ENCODE data around the gene HNRNPUL2. TPM values are rescaled to one million over a fixed set of nuclear protein-coding genes. Genes with fewer than 3 reads are reported as not detected.
"Not testable (repeated sequence)": the region's sequence is repeated elsewhere in the genome, so short reads cannot be mapped to it uniquely, and the experiment has no call there.

Gene HNRNPUL2
- total RNA-seq, 1 donor, result 13.3 TPM

DNA sequence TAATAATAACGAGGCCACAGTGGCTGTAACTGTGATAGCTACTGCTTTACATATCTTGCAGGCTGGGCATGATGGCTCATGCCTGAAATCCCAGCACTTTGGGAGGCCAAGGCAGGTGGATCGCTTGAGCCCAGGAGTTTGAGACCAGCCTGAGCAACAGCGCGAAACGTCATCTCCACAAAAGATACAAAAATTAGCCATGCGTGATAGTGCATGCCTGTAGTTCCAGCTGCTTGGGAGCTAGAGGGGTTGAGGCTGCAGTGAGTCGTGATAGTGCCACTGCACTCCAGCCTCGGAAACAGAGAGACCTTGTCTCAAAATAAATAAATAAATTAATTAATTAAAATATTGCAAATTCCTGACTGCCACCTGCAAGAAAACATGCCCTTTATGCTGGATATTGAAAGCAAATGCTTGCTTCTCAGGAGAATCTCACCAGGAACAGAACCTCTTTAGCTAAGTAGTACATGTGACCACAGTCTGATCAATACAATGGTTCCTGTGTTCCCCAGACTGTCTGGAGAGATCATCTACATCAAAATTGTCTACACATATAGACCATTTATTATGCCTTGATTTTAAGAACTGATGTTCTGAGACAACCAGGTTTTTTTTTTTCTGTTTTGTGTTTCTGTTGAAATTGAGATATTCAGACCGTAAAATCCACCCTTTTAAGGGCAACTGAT is 20.4 kb upstream of the HNRNPUL2 start:
- H3K4me1 ChIP-seq (ENCODE audit: insufficient read depth, low read length), result peaks cover 11% of the 10 kb centered on the region
- no peaks in the 10 kb centered on the region for H3K9me3 ChIP-seq (ENCODE audit: low read depth, low read length)
- H3K27me3 ChIP-seq (ENCODE audit: insufficient read depth, low read length), result no peaks in the 10 kb centered on the region
- H3K4me3 ChIP-seq (ENCODE audit: low read length), result no peak overlapping the region

DNA sequence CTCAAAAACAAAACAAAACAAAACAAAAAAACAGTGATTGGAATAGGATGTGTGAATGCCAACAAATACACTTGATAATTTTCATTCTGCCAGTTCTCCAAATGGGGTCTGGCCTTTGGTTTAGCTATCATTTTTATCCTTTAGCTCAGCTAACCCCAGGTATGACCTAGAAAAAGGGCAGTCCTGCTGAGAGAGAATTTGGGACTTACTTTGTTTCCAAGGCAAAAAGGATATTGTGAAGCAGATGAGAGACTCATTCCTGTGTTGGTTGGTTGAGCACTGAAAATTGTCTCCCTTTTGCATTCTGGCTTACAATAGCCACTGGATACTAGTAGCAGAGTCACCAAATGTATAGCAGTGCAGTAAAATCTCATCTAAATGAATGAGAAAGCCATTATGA is 9.9 kb upstream of the HNRNPUL2 start:
- Histone ChIP-seq H3K9me3 (ENCODE audit: low read depth, low read length) (no peaks in the 10 kb centered on the region), H3K27me3 (ENCODE audit: insufficient read depth, low read length) (no peaks in the 10 kb centered on the region), H3K4me1 (ENCODE audit: insufficient read depth, low read length) (peaks cover 5% of the 10 kb centered on the region), H3K4me3 (ENCODE audit: low read length) (no peak overlapping the region)

DNA sequence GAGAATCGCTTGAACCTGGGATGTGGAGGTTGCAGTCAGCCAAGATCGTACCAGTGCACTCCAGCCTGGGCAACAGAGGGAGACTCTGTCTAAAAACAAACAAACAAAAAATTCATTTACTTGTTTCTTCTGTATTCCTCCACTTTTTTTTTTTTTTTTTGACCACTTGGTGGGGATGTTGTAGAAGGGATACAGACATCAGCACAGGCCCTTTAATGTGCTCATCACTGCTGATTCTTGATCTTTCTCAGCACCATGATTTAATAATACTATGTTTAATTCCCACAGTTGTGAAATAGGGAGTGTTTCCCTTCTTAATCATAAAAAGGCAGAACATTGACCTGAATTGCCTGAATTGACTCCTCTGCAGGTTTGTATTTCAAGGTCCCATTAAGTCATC is 5.6 kb upstream of the HNRNPUL2 start:
- no peaks in the 10 kb centered on the region for H3K27me3 ChIP-seq (ENCODE audit: insufficient read depth, low read length)
- peaks cover 21% of the 10 kb centered on the region for H3K4me1 ChIP-seq (ENCODE audit: insufficient read depth, low read length)
- H3K9me3 ChIP-seq (ENCODE audit: low read depth, low read length), result no peaks in the 10 kb centered on the region
- no peak overlapping the region for H3K4me3 ChIP-seq (ENCODE audit: low read length)

DNA sequence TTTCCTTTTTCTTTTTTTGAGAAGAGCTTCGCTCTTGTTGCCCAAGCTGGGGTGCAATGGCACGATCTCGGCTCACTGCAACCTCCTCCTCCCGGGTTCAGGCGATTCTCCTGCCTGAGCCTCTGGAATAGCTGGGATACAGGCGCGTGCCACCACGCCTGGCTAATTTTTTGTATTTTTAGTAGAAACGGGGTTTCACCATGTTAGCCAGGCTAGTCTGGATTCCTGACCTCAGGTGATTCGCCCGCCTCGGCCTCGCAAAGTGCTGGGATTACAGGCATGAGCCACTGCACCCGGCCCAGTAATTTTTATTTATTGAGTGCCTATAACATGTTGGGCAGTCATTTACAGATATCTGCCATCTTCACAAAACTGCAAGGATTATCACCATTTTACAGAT is 2.8 kb upstream of the HNRNPUL2 start:
- H3K9me3 ChIP-seq (ENCODE audit: low read depth, low read length); H3K4me3 ChIP-seq (ENCODE audit: low read length); H3K27me3 ChIP-seq (ENCODE audit: insufficient read depth, low read length): not testable (repeated sequence)
- H3K4me1 ChIP-seq (ENCODE audit: insufficient read depth, low read length), result peaks cover 35% of the 10 kb centered on the region

DNA sequence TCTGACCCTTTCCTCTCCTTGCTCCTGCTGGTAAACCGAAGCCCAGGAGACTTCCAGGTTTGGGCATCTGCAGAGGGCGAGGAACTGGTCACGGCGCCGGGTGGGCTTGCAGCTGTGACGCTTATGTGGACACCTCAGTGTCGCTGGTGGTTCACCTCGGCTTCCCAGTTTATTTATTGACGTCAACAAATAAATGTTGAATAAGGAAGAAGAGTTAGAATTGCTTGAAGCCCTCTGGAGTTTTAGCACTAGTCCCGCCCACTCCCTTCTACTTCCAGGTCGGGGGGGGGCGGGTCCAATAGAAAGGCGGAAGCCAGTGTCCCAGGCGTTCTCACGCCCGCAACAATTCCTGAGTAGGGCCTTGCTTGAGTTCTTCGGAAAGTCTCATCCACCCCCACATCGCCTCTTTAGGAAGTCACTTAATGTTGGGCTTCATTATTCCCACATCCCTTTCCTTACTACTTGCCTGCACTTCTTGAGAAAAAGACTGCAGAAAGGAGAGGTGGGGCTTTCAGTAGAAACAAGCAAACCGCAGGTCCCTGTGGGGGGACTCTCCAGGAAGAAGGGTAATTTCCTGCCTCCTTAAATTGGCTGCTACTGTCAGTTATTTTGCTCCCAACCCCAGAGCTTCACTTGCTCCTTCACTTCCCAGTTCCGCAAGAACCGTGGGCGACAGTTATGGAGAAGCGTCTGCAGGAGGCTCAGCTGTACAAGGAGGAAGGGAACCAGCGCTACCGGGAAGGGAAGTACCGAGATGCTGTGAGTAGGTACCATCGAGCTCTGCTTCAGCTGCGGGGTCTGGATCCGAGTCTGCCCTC is 1.1 kb upstream of the HNRNPUL2 start, which contains the start of gene TTC9C:
Gene TTC9C (plus strand): TSS at position 316 of the 818 bp plus-strand sequence. CDS start 363 bp downstream, at position 679.
- H3K27me3 ChIP-seq (ENCODE audit: insufficient read depth, low read length), result no peaks in the 10 kb centered on the region
- H3K4me1 ChIP-seq (ENCODE audit: insufficient read depth, low read length), result peaks cover 51% of the 10 kb centered on the region
- peak within 1 kb of the TSS; percentile 99 for H3K4me3 ChIP-seq (ENCODE audit: low read length)
- H3K9me3 ChIP-seq (ENCODE audit: low read depth, low read length), result no peaks in the 10 kb centered on the region

DNA sequence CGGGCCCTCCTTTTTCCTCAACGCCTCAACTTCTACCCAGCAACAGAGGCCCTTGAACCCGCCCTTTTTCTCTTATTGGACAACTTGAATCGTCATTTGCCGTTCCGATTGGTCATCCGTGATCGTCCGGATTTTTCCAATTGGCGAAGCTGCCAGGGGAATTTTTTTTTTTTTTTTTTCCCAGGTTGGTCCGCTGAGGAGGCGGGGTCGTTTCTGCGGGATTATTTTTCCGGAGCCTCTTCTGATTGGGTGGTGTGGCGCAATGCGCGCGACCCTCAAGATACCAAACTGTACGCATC is 564 bp upstream of the HNRNPUL2 start:
- Histone ChIP-seq H3K4me3 (ENCODE audit: low read length) (peak overlapping the region; percentile 99), H3K4me1 (ENCODE audit: insufficient read depth, low read length) (peaks cover 53% of the 10 kb centered on the region), H3K27me3 (ENCODE audit: insufficient read depth, low read length) (no peaks in the 10 kb centered on the region), H3K9me3 (ENCODE audit: low read depth, low read length) (no peaks in the 10 kb centered on the region)

DNA sequence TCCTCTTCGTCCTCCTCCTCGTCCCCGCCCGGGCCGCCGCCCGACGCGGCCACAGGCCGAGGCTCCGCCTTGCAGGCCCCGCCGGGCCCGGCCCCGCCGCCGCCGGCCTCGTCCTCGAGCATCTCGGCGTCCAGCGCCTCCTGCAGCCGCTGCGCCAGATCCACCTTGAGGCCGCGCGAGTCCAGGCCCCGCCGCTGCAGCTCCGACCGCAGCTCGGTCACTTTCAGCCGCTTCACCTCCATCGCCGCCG is 417 bp downstream of the HNRNPUL2 start:
- no peaks in the 10 kb centered on the region for H3K9me3 ChIP-seq (ENCODE audit: low read depth, low read length)
- H3K4me3 ChIP-seq (ENCODE audit: low read length), result peak overlapping the region; percentile 99
- peaks cover 48% of the 10 kb centered on the region for H3K4me1 ChIP-seq (ENCODE audit: insufficient read depth, low read length)
- no peaks in the 10 kb centered on the region for H3K27me3 ChIP-seq (ENCODE audit: insufficient read depth, low read length)

DNA sequence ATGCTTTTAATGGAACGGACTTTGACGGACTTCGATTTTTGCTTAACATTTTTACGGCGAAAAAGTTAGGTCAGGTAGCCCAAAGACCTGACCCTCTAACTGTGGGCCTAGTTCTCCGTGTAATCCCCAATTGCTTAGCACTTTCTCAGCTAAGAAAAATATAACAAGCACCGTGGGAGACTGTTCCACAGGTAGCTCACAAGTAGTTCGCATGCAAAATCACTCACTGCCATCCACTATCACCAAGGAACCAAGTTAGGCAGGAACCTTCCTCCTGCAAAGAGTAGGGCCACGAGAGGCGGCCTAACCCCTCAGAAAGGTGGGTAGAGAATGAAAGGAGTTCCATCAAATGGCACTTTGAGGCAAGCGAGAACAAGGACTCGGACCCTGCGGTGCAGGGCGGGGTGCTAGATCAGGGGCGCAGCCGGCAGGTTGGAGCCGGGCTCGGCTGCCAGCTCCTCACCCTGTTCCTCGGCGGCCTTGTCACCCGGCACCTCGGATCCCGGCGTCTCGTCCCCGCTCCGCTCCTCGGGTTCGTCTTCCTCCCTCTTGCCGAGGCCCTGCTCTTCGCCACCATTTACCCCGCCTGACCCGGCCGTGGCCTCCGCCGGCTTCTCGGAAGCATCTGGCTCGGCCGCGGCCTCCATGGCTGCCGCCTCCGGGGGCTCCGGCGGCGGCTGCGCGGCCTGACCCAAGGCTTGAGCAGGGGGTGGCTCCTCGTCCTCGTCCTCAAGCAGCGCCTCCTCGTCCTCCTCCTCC is 922 bp downstream of the HNRNPUL2 start:
- no peaks in the 10 kb centered on the region for H3K27me3 ChIP-seq (ENCODE audit: insufficient read depth, low read length)
- H3K4me1 ChIP-seq (ENCODE audit: insufficient read depth, low read length), result peaks cover 48% of the 10 kb centered on the region
- H3K4me3 ChIP-seq (ENCODE audit: low read length), result peak overlapping the region; percentile 99
- H3K9me3 ChIP-seq (ENCODE audit: low read depth, low read length), result no peaks in the 10 kb centered on the region

DNA sequence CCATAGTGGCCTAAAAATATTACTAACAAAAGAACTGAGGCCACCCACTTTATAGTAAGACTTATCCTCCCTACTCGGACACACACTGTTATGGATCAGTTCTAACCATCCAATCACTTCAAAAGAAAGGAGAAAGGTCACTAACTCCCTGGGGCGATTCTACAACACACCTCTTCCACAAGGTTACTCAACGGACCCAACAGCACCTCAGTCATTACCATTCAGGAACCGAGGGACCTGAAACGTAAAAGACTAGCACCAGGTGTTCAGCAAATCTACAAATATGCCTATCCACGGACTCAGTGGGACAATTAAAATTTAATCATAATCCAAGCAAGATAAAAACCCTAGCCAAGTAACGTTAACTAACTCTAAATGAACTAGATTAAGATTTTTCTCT is 1.6 kb downstream of the HNRNPUL2 start:
- H3K27me3 ChIP-seq (ENCODE audit: insufficient read depth, low read length), result no peaks in the 10 kb centered on the region
- peaks cover 48% of the 10 kb centered on the region for H3K4me1 ChIP-seq (ENCODE audit: insufficient read depth, low read length)
- H3K9me3 ChIP-seq (ENCODE audit: low read depth, low read length), result no peaks in the 10 kb centered on the region
- H3K4me3 ChIP-seq (ENCODE audit: low read length), result peak overlapping the region; percentile 99

DNA sequence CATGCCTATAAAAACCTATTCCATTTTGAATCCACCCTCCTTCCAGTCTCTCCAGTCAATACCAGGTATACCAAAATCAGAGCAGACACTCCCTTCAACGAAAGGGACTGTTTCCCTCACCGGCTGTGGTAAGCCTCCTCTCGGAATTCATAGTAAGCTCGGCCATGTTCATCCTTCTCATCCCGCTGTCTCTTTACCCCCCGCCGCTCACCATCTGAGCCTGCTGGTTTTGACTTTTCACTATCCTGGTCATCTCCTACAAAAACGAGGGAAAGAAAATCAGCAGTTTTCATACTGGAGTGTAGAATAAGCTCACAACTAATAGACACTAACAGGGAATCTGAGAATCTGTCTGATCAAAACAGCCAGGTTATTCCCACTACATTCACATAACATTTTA is 3.1 kb downstream of the HNRNPUL2 start:
- Histone ChIP-seq H3K4me1 (ENCODE audit: insufficient read depth, low read length) (peaks cover 33% of the 10 kb centered on the region), H3K4me3 (ENCODE audit: low read length) (no peak overlapping the region), H3K27me3 (ENCODE audit: insufficient read depth, low read length) (no peaks in the 10 kb centered on the region), H3K9me3 (ENCODE audit: low read depth, low read length) (no peaks in the 10 kb centered on the region)

DNA sequence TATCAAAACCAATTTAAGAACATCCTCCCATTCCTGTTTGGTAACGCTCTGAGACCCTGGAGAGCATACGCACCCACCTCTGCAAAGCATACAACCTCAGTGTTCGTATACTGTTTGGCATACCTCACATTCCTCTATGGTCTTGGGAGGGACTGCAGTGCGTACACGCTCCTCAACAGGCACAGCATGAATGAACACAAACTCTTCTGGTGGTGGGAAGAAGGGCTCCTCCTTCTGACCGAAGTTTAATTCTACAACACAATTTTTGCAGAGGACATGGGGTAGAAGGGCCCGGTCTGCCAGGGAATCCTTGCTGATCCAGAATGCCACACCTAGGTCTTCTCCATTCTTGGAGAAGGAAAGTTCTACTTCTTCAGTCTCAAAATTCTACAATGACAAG is 5.3 kb downstream of the HNRNPUL2 start:
- Histone ChIP-seq H3K4me1 (ENCODE audit: insufficient read depth, low read length) (peaks cover 32% of the 10 kb centered on the region), H3K9me3 (ENCODE audit: low read depth, low read length) (no peaks in the 10 kb centered on the region), H3K27me3 (ENCODE audit: insufficient read depth, low read length) (no peaks in the 10 kb centered on the region)

DNA sequence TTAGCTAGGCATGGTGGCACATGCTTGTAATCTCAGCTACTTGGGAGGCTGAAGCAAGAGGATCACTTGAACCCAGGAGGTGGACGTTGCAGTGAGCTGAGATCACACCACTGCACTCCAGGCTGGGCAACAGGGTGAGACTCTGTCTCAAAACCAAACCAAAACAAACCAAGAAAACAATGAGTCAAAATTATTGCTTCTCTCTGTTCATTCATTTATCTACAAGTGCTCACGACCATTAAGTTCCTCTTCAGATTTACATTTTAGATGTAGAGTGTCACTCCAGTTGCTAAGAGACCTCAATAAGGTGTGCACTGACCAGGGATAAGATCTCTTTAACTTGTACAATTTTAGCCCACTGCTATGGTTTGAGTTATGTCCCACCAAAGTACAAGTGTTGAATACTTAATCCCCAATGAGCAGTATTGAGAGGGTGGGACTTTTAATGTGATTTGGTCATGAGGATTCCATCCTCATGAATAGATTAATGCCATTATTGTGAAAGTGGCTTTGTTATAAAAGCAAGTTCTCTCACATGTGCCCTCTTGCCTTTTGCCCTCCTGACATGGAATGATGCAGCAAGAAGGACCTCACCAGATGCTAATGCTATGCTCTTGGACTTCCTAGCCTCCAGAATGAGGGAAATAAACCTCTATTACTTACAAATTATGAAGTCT is 7.8 kb downstream of the HNRNPUL2 start:
- Histone ChIP-seq H3K27me3 (ENCODE audit: insufficient read depth, low read length) (no peaks in the 10 kb centered on the region), H3K9me3 (ENCODE audit: low read depth, low read length) (no peaks in the 10 kb centered on the region), H3K4me3 (ENCODE audit: low read length) (no peak overlapping the region), H3K4me1 (ENCODE audit: insufficient read depth, low read length) (peaks cover 12% of the 10 kb centered on the region)

More for the DNA sequence above, 5.3 kb downstream of the HNRNPUL2 start:
- no peak overlapping the region for H3K4me3 ChIP-seq (ENCODE audit: low read length)

DNA sequence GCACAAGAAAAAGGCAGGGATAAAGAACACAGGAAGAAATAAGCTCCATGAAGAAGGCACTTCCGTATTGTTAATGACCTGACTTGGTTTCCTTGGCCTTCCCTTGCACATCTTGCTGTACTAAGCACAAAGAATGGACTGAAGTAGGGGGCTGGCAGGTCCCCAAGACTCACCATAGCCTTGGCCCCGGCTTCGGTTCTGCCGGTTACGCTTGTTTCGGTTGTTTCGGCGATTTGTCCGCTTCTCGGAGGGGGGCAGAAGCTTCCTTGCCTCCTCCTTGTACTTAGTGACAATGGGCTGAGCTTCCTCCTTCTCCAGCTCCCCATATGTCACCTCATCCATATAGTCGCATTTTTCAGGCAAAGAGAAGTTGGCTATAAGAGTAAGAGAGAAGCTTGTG is 10.4 kb downstream of the HNRNPUL2 start:
- peaks cover 6% of the 10 kb centered on the region for H3K4me1 ChIP-seq (ENCODE audit: insufficient read depth, low read length)
- no peak overlapping the region for H3K4me3 ChIP-seq (ENCODE audit: low read length)
- H3K27me3 ChIP-seq (ENCODE audit: insufficient read depth, low read length), result no peaks in the 10 kb centered on the region
- H3K9me3 ChIP-seq (ENCODE audit: low read depth, low read length), result no peaks in the 10 kb centered on the region

DNA sequence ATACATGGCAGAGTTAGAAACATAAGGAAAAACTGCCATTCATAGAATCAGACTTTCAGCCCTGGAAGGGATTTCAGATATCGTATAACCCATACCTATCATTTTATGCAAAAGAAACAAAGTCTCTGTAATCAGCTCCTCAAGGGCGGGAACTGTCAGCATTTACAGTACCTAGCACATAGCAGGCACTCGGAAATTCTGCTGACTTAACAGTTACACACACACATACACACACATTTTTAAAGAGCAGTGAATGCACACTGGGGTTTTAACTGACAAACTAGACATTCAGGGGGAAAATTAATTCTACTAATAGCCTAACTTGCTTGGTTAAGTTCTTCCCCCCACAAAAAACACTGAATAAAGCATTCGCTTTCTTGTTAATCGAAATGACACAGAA is 11.1 kb downstream of the HNRNPUL2 start:
- no peaks in the 10 kb centered on the region for H3K9me3 ChIP-seq (ENCODE audit: low read depth, low read length)
- no peak overlapping the region for H3K4me3 ChIP-seq (ENCODE audit: low read length)

More for the DNA sequence above, 11.1 kb downstream of the HNRNPUL2 start:
- no peaks in the 10 kb centered on the region for H3K27me3 ChIP-seq (ENCODE audit: insufficient read depth, low read length)
- H3K4me1 ChIP-seq (ENCODE audit: insufficient read depth, low read length), result peaks cover 6% of the 10 kb centered on the region

Data from mononuclear cell (primary cell).